SK-N-MC (cell line): Measurements from ENCODE around the gene CAPSL.
A peak's percentile ranks its signal among the peaks of the same experiment; 100 is the strongest.
"Not testable (repeated sequence)": the region's sequence is repeated elsewhere in the genome, so short reads cannot be mapped to it uniquely, and the experiment has no call there.

ENCODE experiments used
- DNase-seq: peaks from one replicate; pipeline ENCODE4 v3.0.0-alpha.2; 2011; ENCODE audit warnings: low read depth, low spot score
- H3K27ac ChIP-seq: fragments of 200-600 bp; sonication (generic); 2 replicates; pipeline ENCODE4 v1.5.1; 2016; ENCODE audit warnings: mixed run types
- H3K36me3 ChIP-seq: fragments of 200-600 bp; sonication (generic); 2 replicates; pipeline ENCODE4 v1.6.1; 2017; ENCODE audit warnings: antibody characterized with exemption, low read length, mixed read lengths; ENCODE audit not compliant: insufficient read depth
- H3K4me3 ChIP-seq: fragments of 200-600 bp; sonication (generic); 2 replicates; pipeline ENCODE4 v1.5.1; 2016
- H3K9ac ChIP-seq: fragments of 200-600 bp; sonication (generic); 2 replicates; pipeline ENCODE4 v1.8.0; 2017; ENCODE audit warnings: mixed run types, mixed read lengths; ENCODE audit not compliant: insufficient read length
- H3K9me3 ChIP-seq: fragments of 200-600 bp; sonication (generic); 2 replicates; pipeline ENCODE4 v1.6.1; 2017; ENCODE audit warnings: low read depth, mild to moderate bottlenecking, antibody characterized with exemption, low read length, moderate library complexity, mixed read lengths
- EZH2 ChIP-seq: fragments of 200-600 bp; sonication (generic); IDR thresholded peaks from one replicate; pipeline ENCODE4 v1.6.1; 2017; ENCODE audit warnings: antibody characterized with exemption
- FOXP2 ChIP-seq: optimal IDR thresholded peaks from 2 replicates; pipeline ENCODE3; 2011; ENCODE audit warnings: mild to moderate bottlenecking, moderate library complexity; ENCODE audit not compliant: insufficient read depth; ENCODE audit errors: extremely low read length, control extremely low read depth
- POLR2AphosphoS5 ChIP-seq: IDR thresholded peaks from 2 replicates; pipeline ENCODE4 v1.6.1; 2012; ENCODE audit warnings: mild to moderate bottlenecking, low read depth, low read length, borderline replicate concordance

The CAPSL gene

GRCh38 chr5:35938568-35939227, at the start of gene CAPSL:
Gene CAPSL, minus strand, starts transcription at chr5:35938622. Its CDS starts 17,502 bp downstream, at chr5:35921120.
- Histone ChIP-seq H3K9me3 (no peaks in the 10 kb centered on the region), H3K27ac (no peak within 1 kb of the TSS), H3K4me3 (no peak within 1 kb of the TSS), H3K9ac (no peak within 1 kb of the TSS), H3K36me3 (no peaks in the 10 kb centered on the region)
- DNase-seq, result peak; percentile 44
- TF ChIP-seq EZH2 (no peak), POLR2AphosphoS5 (no peak), FOXP2 (no peak)

- TF ChIP-seq EZH2, result no peak
- TF ChIP-seq FOXP2, result no peak
- no peak for TF ChIP-seq POLR2AphosphoS5
- no peak for DNase-seq
- H3K4me3 ChIP-seq, result no peak overlapping the region
These were observed 49.4 kb upstream of the CAPSL start for GRCh38 chr5:35987776-35988175.

GRCh38 chr5:35979715-35980114, 41.3 kb upstream of the CAPSL start:
- no peak overlapping the region for H3K9ac ChIP-seq
- H3K9me3 ChIP-seq, result no peaks in the 10 kb centered on the region
- no peak overlapping the region for H3K27ac ChIP-seq
- no peaks in the 10 kb centered on the region for H3K36me3 ChIP-seq
- no peak for DNase-seq
- H3K4me3 ChIP-seq, result no peak overlapping the region
- TF ChIP-seq FOXP2, result no peak
- no peak for TF ChIP-seq EZH2
- TF ChIP-seq POLR2AphosphoS5, result no peak

More at GRCh38 chr5:35987776-35988175, 49.4 kb upstream of the CAPSL start:
- H3K9me3 ChIP-seq, result no peaks in the 10 kb centered on the region
- H3K27ac ChIP-seq, result no peak overlapping the region
- H3K9ac ChIP-seq, result no peak overlapping the region
- H3K36me3 ChIP-seq, result no peaks in the 10 kb centered on the region

- not testable (repeated sequence) for H3K4me3 ChIP-seq, H3K9me3 ChIP-seq, H3K27ac ChIP-seq, H3K36me3 ChIP-seq, DNase-seq, H3K9ac ChIP-seq
These were observed 38.4 kb upstream of the CAPSL start for GRCh38 chr5:35976859-35977258.

- H3K9me3 ChIP-seq, result no peaks in the 10 kb centered on the region
- no peak for DNase-seq
- TF ChIP-seq POLR2AphosphoS5 (no peak), EZH2 (no peak), FOXP2 (no peak)
- H3K9ac ChIP-seq, result no peak overlapping the region
- no peak overlapping the region for H3K4me3 ChIP-seq
- H3K27ac ChIP-seq, result no peak overlapping the region
- H3K36me3 ChIP-seq, result no peaks in the 10 kb centered on the region
These were observed 36.1 kb upstream of the CAPSL start for GRCh38 chr5:35974570-35974969.

GRCh38 chr5:35971878-35972210, 33.4 kb upstream of the CAPSL start:
- Histone ChIP-seq H3K4me3 (no peak overlapping the region), H3K9me3 (no peaks in the 10 kb centered on the region), H3K36me3 (no peaks in the 10 kb centered on the region), H3K27ac (no peak overlapping the region), H3K9ac (no peak overlapping the region)
- no peak for DNase-seq
- TF ChIP-seq EZH2 (no peak), FOXP2 (no peak), POLR2AphosphoS5 (no peak)

GRCh38 chr5:35971186-35971877, 32.9 kb upstream of the CAPSL start:
- Histone ChIP-seq H3K4me3 (no peak overlapping the region), H3K27ac (no peak overlapping the region), H3K36me3 (no peaks in the 10 kb centered on the region), H3K9me3 (no peaks in the 10 kb centered on the region), H3K9ac (no peak overlapping the region)
- no peak for DNase-seq
- TF ChIP-seq FOXP2 (no peak), EZH2 (no peak)

GRCh38 chr5:35963381-35963843, 25.0 kb upstream of the CAPSL start:
- Histone ChIP-seq H3K9me3 (no peaks in the 10 kb centered on the region), H3K4me3 (no peak overlapping the region), H3K36me3 (no peaks in the 10 kb centered on the region), H3K9ac (no peak overlapping the region), H3K27ac (no peak overlapping the region)
- no peak for DNase-seq
- TF ChIP-seq POLR2AphosphoS5 (no peak), EZH2 (no peak)

GRCh38 chr5:35960328-35960727, 21.9 kb upstream of the CAPSL start:
- no peaks in the 10 kb centered on the region for H3K36me3 ChIP-seq
- H3K27ac ChIP-seq, result no peak overlapping the region
- no peak overlapping the region for H3K4me3 ChIP-seq
- no peak for DNase-seq
- no peak overlapping the region for H3K9ac ChIP-seq
- TF ChIP-seq POLR2AphosphoS5 (no peak), EZH2 (no peak), FOXP2 (no peak)
- H3K9me3 ChIP-seq, result no peaks in the 10 kb centered on the region
